ENCODE measurements around the gene ZNF467. TPM values are rescaled to one million over a fixed set of nuclear protein-coding genes. Genes with fewer than 3 reads are reported as not detected.
A peak's percentile ranks its signal among the peaks of the same experiment; 100 is the strongest.

Gene ZNF467
- total and polyA plus RNA-seq, 2 experiments from 2014 or later: 0.10 to 0.40 TPM

DNA sequence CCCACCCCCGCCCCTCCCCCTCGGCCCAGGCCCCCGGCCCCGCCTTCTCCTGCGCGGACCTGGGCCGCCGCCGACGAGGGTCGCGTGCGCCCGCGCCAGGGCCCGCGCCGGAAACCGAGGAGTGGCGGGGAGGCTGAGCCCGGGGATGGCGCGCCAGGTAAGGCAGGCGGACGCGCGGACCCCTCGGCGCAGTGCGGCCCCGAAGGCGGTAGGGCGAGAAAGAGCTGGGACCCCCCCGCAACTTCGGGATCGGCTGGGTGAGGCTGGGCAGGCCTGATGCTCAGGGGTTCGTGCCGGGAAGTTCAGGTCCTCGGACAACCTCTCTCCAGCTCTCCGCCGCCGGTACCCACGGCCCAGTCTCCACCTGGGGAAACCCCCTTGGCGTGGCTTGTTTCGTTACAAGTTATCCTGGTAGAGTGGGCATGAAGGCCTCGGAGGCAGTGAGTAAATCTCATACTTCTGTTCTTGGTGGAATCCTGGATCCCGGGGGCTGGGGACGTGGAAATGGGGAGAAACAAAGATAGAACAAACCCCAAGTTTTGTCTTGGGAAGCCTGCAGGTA is 58.4 kb downstream of the ZNF467 start:
- DNase-seq (ENCODE audit: low spot score) (no peak), ATAC-seq (no peak)
- Mint-ChIP-seq H3K4me1 (peaks cover 11% of the 10 kb centered on the region), H3K36me3 (ENCODE audit: low read depth) (peaks cover 7% of the 10 kb centered on the region; the same call in 2 of the 3 replicates), H3K27ac (peak overlapping the region; percentile 70; the same call in 1 of the 2 replicates), H3K9me3 (peaks cover 27% of the 10 kb centered on the region), H3K27me3 (ENCODE audit: insufficient read depth, low read depth, poor library complexity) (peaks cover 17% of the 10 kb centered on the region), H3K4me3 (peak overlapping the region; percentile 93)
- no peak overlapping the region for H3K27ac ChIP-seq (ENCODE audit: low read depth)
- peak overlapping the region; percentile 96 for H2AFZ ChIP-seq
- TF ChIP-seq CREB1 (CRISPR knock-in tag; IDR thresholded peaks at IDR 0.05; ENCODE audit: low read depth) (peak; percentile 82), EZH2phosphoT487 (IDR thresholded peaks at IDR 0.05; ENCODE audit: unreplicated experiment) (no peak), POLR2AphosphoS5 (IDR thresholded peaks at IDR 0.05; ENCODE audit: low read depth) (peak; percentile 69), STAT1 (IDR thresholded peaks at IDR 0.05; ENCODE audit: unreplicated experiment) (no peak), ZNF114 (CRISPR knock-in tag; IDR thresholded peaks at IDR 0.05) (no peak), ZNF331 (CRISPR knock-in tag; IDR thresholded peaks at IDR 0.05; ENCODE audit: low read depth) (no peak)
- H3K4me1 ChIP-seq (ENCODE audit: insufficient read depth): no peaks in the 10 kb centered on the region; the same call in none of the 2 replicates
- peaks cover 20% of the 10 kb centered on the region for H3K27me3 ChIP-seq (ENCODE audit: insufficient read depth)
- 0 out of 2 replicates have a peak, but pooled peaks cover 6% of the 10 kb centered on the region for H3K36me3 ChIP-seq (ENCODE audit: insufficient read depth)
- H3K79me2 ChIP-seq (replicated peaks; ENCODE audit: insufficient read depth): peaks cover 10% of the 10 kb centered on the region; the same call in 1 of the 2 replicates
- peak overlapping the region; percentile 93 for H3K4me3 ChIP-seq
- no peaks in the 10 kb centered on the region; the same call in 1 of the 2 replicates for H4K20me1 ChIP-seq (replicated peaks; ENCODE audit: insufficient read depth)
- no peaks in the 10 kb centered on the region for H3K9me2 ChIP-seq (ENCODE audit: insufficient read depth)
- no peaks in the 10 kb centered on the region for H3F3A ChIP-seq (replicated peaks; ENCODE audit: low read depth)
- peak overlapping the region; percentile 94 for H3K4me2 ChIP-seq

Other genes with a start within 250 kb of the ZNF467 start
- gene ZNF862, start 64.8 kb upstream of the ZNF467 start, total RNA-seq (2014; rRNA removed; shearing (Covaris generic)): 1.6 and 2.3 TPM in 2 replicates
- 0.64 and 0.94 TPM in 2 replicates for gene ZNF862, start 64.8 kb upstream of the ZNF467 start, polyA plus RNA-seq (2016; fragmentation: Nextera tagmentation; extraction: Ambion mirVana)
- 18.8 and 34.7 TPM in 2 replicates for gene ATP6V0E2, start 100.4 kb upstream of the ZNF467 start, total RNA-seq (2014; rRNA removed; shearing (Covaris generic))
- gene ATP6V0E2, start 100.4 kb upstream of the ZNF467 start, polyA plus RNA-seq (2016; fragmentation: Nextera tagmentation; extraction: Ambion mirVana): 14.8 and 15.6 TPM in 2 replicates